Activated effector memory CD4-positive, alpha-beta T cell treated with Interleukin-2 at 50 U/mL for 16 hours (primary cell): ENCODE results near the gene PCK1.

Experiments used
- DNase-seq: peaks from one replicate; pipeline ENCODE4 v3.0.0-alpha.2; 2020

PCK1 gene

DNA sequence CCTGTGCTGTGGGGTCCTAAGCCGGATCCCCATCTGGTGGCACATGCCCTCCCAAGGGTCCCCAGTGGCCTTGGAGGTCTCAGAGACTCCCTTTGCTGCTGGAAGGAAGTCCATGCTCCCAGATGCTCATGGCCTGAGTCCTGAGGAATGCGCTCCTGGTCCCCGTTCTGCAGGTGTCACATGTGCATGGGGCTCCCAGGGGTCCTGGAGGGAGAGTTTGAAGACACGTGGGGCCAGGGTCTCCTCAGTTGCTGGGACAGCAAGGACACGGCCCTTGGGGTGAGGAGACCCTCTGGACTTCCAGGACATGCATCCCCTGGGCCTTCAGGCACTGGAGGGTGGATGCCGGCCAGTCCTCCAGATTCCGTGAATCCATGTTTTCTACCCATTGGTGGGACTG, 47.6 kb downstream of the PCK1 start:
- DNase-seq: no peak

DNA sequence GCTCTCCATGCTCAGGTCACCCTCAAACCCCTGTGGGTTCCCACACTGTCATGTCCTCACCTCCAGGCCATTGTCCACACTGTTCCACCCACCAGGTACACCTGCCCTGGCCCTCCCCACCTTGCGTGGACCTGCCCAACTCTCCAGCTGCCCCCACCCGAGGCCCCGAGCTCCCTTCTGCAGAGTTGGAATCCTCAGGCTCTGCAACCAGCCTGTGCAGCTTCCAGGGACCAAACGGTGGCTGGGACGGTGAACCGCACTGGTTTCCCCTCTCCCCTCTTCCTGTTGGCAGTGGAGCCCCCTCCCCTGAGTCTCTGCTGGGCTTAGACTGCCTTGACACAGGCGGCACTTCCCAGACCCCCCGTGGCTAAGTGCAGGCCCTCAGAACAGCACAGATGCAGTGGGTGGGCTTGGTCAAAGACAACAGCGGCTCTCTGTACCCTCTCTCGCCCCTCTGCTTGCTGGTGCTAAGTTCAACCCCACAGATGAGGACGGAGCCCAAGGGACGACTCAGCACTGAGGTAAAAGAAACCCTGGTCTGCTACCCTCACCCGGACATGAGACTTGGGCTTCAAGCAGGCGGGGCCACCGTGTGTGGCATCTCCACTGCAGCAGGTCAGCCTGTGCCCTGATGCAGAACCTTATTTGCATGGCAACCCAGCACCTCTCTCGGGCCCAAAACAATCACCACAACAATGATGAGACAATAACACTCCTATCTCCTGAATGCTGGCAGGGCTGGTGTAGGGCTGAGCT, 48.4 kb downstream of the PCK1 start:
- DNase-seq: no peak

DNA sequence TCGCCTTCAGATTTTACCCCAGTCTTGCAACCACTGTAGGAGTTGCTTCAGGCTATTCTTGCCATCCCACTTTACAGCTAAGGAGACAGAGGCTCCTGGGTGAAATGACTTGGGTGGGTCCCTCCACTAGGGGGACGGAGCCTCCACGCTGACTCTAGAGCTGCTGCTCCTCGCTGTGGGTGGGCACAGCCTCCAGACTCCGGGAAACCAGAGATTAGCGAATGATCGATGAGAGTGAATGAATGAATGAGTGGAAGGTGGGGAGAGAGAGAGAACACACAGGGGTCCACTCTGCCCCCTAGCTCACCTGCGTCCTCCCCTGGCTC, 48.9 kb downstream of the PCK1 start:
- no peak for DNase-seq

GRCh38 chr20:57610261-57610952, 49.5 kb downstream of the PCK1 start:
- no peak for DNase-seq

- no peak for DNase-seq
These were observed 50.8 kb downstream of the PCK1 start for GRCh38 chr20:57611586-57612311.

DNA sequence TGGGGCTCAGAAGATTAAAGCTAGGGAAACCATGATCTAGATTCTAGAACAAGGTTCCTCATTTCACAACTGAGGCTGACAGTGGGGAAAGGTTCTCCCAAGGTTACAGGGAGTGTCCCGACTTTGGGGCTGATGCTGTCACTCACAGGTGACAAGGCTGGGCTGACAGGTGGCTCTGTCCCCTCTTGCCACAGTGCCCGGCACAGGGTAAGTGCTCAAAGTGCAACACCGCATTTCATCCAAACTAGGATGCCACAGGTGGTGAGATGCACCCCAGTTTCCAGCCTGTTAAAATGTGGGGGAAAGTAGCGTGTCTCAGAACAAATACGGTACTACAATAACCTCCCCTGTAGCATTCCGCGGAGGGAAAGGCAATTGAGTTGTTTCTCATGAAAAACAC, 51.5 kb downstream of the PCK1 start:
- DNase-seq: no peak

GRCh38 chr20:57612916-57613315, 52.0 kb downstream of the PCK1 start:
- no peak for DNase-seq

- no peak for DNase-seq
These were observed 52.6 kb downstream of the PCK1 start for GRCh38 chr20:57613481-57613921.

- DNase-seq: no peak
These were observed 53.9 kb downstream of the PCK1 start for GRCh38 chr20:57614490-57615444.

DNA sequence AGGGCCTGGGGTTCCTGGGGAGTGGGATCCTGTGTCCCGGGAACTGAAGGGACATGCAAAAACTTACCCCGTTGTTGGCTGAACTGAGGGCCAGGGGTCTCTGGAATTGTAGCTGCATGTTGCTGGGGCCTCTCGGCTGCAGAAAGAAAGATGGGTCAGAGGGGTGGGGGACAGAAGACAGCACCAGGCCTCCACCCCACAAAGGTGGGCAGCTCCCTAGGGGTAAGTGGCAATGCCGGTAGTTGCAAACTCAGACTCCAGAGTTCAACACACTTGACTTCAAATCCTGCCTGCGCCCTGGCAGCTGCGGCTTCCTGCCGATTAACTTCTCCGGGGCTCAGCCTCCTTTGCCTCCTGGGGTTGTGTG, 54.5 kb downstream of the PCK1 start:
- no peak for DNase-seq

DNA sequence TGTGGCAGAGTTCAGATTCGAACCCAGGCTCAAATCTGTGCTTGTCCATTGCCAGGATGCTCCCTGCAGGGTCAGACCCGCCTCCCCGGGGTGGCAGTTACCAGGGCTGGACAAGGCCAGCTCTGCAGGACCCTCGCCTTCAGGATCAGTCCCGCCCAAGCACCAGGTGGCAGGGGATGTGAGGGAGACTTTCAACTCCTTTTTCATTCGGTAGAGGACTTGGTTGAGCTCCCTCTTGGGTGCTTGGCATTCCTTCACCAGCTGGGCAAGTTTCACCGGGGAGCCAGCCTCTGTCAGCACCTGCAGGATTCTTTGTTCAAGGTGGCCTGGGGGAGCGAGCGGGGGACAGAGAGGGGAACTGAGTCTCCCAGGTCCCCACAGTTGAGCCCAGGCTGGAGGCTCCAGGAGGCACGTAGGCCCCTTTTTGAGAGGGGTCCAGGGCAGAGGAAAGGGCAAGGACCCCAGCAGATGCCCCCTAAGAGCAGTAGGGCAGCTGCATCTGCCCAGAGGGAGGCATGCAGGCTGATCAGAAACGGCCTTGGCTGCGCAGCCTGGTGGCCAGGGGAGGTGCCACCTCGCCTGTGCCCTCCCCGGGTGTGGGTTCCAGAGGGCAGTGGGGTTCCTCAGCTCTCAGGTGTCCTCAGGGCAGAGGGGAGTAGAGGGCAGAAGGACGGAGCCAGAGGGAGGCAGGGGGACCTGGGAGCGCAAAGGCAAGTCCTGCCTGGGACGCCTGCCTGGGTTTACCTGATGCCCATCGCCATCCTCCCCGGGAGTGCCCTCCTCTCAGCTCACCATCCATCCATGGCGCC, 55.4 kb downstream of the PCK1 start:
- DNase-seq: no peak

DNA sequence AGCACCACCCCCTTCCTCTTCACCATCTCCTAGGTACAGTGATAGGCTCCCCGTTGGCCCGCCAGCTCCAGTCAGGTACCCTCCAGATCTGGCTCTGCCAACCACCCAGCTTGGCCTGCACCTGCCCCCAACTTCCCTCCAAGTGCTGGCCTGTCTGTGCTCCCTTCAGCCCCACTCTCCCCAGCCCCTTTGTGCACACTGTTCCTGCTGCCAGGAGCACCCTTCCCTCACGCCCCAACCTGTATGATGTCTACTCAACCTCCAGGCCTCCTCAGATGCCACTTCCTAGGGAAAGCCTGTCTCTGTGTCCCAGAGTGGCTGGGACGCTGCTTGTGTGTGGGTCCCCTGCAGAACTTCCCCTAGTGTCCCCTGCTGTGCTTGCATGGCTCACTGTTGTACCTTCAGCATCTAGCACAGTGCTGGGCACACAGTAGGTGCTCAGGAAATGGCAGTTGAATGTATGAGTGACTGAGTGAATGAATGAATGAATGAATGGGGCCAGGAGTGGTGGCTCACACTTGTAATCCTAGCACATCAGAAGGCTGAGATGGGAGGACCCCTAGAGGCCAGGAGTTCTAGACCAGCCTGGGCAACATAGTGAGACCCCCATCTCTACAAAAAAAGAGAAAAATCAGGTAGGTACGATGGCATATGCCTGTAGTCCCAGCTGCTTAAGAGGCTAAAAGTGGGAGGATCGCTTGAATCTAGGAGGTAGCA, 56.3 kb downstream of the PCK1 start:
- DNase-seq: no peak
